Measurements from ENCODE around the gene AKR1E2. TPM values are rescaled to one million over a fixed set of nuclear protein-coding genes. Genes with fewer than 3 reads are reported as not detected.

Gene AKR1E2
- total and polyA plus RNA-seq, 12 donors, result 0.95 to 13.5 (median 3.6) TPM

DNA sequence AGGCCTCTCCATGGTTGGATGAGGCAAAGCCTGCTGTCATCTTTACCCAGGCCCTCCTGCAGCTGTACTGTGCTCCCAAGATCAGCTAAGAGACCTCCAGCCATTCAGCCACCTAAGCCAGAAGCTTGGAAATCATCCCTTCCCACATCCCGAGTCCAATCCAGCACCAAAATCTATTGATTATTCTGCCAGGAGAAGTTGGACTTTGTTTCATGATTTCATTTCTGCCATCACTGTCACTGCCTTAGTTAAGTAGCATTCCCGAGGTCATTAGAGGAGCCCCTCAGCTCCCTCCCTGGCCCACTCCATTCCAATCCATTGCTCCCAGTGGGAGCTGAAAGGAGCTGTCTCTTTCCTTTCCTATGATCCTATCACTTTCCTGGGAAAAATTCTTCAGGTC is 14.1 kb downstream of the AKR1E2 start:
- no peak for DNase-seq
- Histone ChIP-seq H3K9me3 (replicated peaks in 1 of 3) (no peaks in the 10 kb centered on the region), H3K4me1 (replicated peaks in 1 of 2) (no peaks in the 10 kb centered on the region), H3K27ac (no peak overlapping the region), H3K36me3 (replicated peaks in 1 of 2) (peaks cover 0 to 6% of the 10 kb centered on the region in 2 donors), H3K27me3 (no peaks in the 10 kb centered on the region), H3K4me3 (no peak overlapping the region)
- 81 to 91% (median 87%) methylated on average over 2 of the region's 2 CpGs for WGBS, 4 donors
- TF ChIP-seq, protein P1, sequence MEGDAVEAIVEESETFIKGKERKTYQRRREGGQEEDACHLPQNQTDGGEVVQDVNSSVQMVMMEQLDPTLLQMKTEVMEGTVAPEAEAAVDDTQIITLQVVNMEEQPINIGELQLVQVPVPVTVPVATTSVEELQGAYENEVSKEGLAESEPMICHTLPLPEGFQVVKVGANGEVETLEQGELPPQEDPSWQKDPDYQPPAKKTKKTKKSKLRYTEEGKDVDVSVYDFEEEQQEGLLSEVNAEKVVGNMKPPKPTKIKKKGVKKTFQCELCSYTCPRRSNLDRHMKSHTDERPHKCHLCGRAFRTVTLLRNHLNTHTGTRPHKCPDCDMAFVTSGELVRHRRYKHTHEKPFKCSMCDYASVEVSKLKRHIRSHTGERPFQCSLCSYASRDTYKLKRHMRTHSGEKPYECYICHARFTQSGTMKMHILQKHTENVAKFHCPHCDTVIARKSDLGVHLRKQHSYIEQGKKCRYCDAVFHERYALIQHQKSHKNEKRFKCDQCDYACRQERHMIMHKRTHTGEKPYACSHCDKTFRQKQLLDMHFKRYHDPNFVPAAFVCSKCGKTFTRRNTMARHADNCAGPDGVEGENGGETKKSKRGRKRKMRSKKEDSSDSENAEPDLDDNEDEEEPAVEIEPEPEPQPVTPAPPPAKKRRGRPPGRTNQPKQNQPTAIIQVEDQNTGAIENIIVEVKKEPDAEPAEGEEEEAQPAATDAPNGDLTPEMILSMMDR (IDR thresholded peaks at IDR 0.05), result no peak
- TF ChIP-seq POLR2A (IDR thresholded peaks at IDR 0.05), result no peak
- intact Hi-C loops (cut with DNase I), result loop anchor here (10.0 kb wide), 4 partner anchors 145 to 545 kb away; no protein-coding TSS in a partner anchor

DNA sequence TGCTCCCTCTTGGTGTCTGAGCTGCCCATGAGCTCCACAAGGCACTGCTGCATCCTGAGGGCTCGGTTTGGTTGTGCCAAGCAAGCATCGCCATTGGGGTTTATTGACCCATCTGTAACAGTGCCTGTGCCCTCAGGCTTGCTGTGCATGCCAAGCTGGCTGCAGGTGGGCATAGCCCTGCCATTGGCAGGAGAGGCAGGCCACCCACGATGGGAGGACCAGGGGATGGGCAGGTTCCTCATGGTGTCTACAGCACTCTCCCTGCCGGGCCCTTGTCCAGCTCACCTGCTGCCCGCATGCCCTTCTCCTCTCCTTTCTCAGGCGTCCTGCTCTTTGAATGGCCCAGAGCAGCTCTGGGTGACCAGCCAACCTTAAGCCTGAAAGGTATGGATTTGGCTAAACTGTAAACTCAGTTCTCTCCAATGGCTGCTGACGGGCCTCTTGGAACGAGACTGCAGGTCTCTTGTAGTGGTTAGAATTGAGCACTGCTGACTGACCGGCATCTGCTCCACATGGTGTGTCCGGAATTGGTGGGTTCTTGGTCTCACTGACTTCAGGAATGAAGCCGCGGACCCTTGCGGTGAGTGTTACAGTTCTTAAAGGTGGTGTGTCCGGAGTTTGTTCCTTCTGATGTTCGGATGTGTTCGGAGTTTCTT is 17.6 kb downstream of the AKR1E2 start:
- no peak overlapping the region for H3K27ac ChIP-seq
- TF ChIP-seq POLR2A (IDR thresholded peaks at IDR 0.05), result no peak
- TF ChIP-seq, protein P1 (IDR thresholded peaks at IDR 0.05), result no peak
- no peaks in the 10 kb centered on the region for H3K27me3 ChIP-seq
- no peaks in the 10 kb centered on the region for H3K4me1 ChIP-seq (replicated peaks in 1 of 2)
- H3K4me3 ChIP-seq, result no peak overlapping the region
- H3K9me3 ChIP-seq (replicated peaks in 1 of 3), result no peaks in the 10 kb centered on the region
- intact Hi-C loops (cut with DNase I), result loop anchor here (10.0 kb wide), 4 partner anchors 141 to 541 kb away; no protein-coding TSS in a partner anchor
- no peak for DNase-seq
- WGBS, 4 donors, result 90 to 94% (median 92%) methylated on average over 14 to 16 of the region's 16 CpGs
- H3K36me3 ChIP-seq (replicated peaks in 1 of 2), result peaks cover 0 to 6% of the 10 kb centered on the region in 2 donors

DNA sequence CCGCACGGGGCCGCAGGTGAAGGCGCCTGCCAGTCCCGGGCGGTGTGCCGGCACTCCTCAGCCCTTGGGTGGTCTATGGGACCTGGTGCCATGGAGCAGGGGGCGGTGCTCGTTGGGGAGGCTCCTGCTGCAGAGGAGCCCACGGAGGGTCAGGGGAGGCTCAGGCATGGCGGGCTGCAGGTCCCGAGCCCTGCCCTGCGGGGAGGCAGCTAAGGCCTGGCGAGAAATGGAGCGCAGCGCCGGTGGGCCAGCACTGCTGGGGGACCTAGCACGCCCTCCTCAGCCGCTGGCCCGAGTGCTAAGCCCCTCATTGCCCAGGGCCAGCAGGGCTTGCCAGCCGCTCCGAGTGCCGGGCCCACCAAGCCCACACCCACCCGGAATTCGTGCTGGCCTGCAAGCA is 18.9 kb downstream of the AKR1E2 start:
- Histone ChIP-seq H3K4me3 (no peak overlapping the region), H3K27ac (no peak overlapping the region), H3K27me3 (no peaks in the 10 kb centered on the region), H3K36me3 (replicated peaks in 1 of 2) (peaks cover 0 to 6% of the 10 kb centered on the region in 2 donors), H3K9me3 (replicated peaks in 1 of 3) (no peaks in the 10 kb centered on the region), H3K4me1 (replicated peaks in 1 of 2) (peaks cover 0 to 7% of the 10 kb centered on the region in 2 donors)
- WGBS, 4 donors, result 93 to 97% (median 96%) methylated on average over 20 to 25 of the region's 25 CpGs
- no peak for TF ChIP-seq POLR2A (IDR thresholded peaks at IDR 0.05)
- TF ChIP-seq, protein P1 (IDR thresholded peaks at IDR 0.05), result no peak
- intact Hi-C loops (cut with DNase I), result loop anchor here (5.0 to 10.0 kb wide), 5 partner anchors 140 to 540 kb away; no protein-coding TSS in a partner anchor
- DNase-seq, result no peak

DNA sequence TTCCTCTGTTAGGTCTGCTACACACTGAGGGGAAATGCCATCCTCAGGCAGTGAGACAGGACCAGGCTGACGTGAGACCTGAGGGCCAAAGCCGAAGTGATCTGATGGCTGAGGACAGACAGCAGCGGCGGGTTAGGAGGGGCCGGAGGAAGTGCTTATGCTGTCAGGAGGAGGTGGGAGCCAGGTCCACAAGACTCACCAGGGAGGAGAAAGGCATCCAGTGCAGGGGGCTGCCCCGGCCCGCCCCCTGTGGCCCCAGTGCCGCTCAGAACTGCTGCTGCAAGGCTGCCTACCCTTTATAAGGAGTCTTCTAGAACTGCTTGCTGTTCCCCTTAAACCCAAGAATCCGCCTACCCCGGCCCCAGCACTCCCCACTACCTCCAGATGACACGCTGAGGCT is 19.8 kb downstream of the AKR1E2 start:
- Histone ChIP-seq H3K27ac (no peak overlapping the region), H3K9me3 (replicated peaks in 1 of 3) (no peaks in the 10 kb centered on the region), H3K4me3 (no peak overlapping the region), H3K36me3 (replicated peaks in 1 of 2) (peaks cover 0 to 6% of the 10 kb centered on the region in 2 donors), H3K27me3 (no peaks in the 10 kb centered on the region), H3K4me1 (replicated peaks in 1 of 2) (peaks cover 0 to 11% of the 10 kb centered on the region in 2 donors)
- intact Hi-C loops (cut with DNase I), result loop anchor here (5.0 to 10.0 kb wide), 5 partner anchors 139 to 539 kb away; no protein-coding TSS in a partner anchor
- TF ChIP-seq, protein P1 (IDR thresholded peaks at IDR 0.05), result no peak
- TF ChIP-seq POLR2A (IDR thresholded peaks at IDR 0.05), result no peak
- WGBS, 4 donors, result 87 to 98% (median 95%) methylated on average over 3 to 11 of the region's 11 CpGs
- DNase-seq, result peak in 1 of 7 donors; percentile 44
